OCI-LY3 (cell line): ENCODE data around the gene MED13L.

Source experiments
- CTCF ChIP-seq: fragments of 200-600, 300-600 bp; sonication (generic); IDR thresholded peaks from 2 replicates; pipeline ENCODE4 v1.5.1; 2014; ENCODE audit warnings: antibody characterized with exemption, low read length, low read depth
- EZH2phosphoT487 ChIP-seq: fragments of 200-600 bp; shearing (Covaris generic); IDR thresholded peaks from 2 replicates; pipeline ENCODE4 v1.6.1; 2018; ENCODE audit warnings: antibody characterized with exemption, mixed run types, low read depth

- TF ChIP-seq CTCF (no peak), EZH2phosphoT487 (no peak)
Observed at GRCh38 chr12:116273813-116274550, 3.5 kb downstream of the MED13L start.
